Thoracic aorta (tissue), 2 donors: ENCODE results near the gene ERG. TPM values are rescaled to one million over a fixed set of nuclear protein-coding genes. Genes with fewer than 3 reads are reported as not detected.
A peak's percentile ranks its signal among the peaks of the same experiment; 100 is the strongest.

Source experiments
- ATAC-seq: fragments of 150-250 bp; one replicate; pipeline ENCODE4 v1.8.0; 2017; ENCODE audit warnings: low read depth; ENCODE audit not compliant: insufficient number of reproducible peaks, low FRiP score
- DNase-seq: peaks from one replicate; pipeline ENCODE4 v3.0.0-alpha.2; 2020; ENCODE audit warnings: low spot score
- H3K27ac ChIP-seq, 2 donors: fragments of 200-600 bp; sonication (generic); 1 replicate in 1 of 2; 2 replicates in 1 of 2; pipeline ENCODE4 v1.5.1; 2016; ENCODE audit warnings: mild to moderate bottlenecking in 2 of 2, moderate library complexity in 2 of 2
- H3K27me3 ChIP-seq: fragments of 200-600 bp; sonication (generic); replicated peaks from 2 replicates; pipeline ENCODE4 v1.6.0; 2016; ENCODE audit warnings: mild to moderate bottlenecking; ENCODE audit not compliant: insufficient read depth
- H3K36me3 ChIP-seq: fragments of 200-600 bp; sonication (generic); one replicate; pipeline ENCODE4 v1.5.1; 2016
- H3K4me1 ChIP-seq, 2 donors: fragments of 200-600 bp; sonication (generic); 1 replicate in 1 of 2; 2 replicates in 1 of 2; pipeline versions ENCODE4 v1.5.1 to v1.6.0; 2016; ENCODE audit warnings: low read depth in 2 of 2, mild to moderate bottlenecking in 1 of 2; ENCODE audit not compliant: control insufficient read depth in 1 of 2
- H3K4me3 ChIP-seq: fragments of 200-600 bp; sonication (generic); 2 replicates; pipeline ENCODE4 v1.5.1; 2016; ENCODE audit warnings: mild to moderate bottlenecking
- H3K9me3 ChIP-seq: fragments of 200-600 bp; sonication (generic); 2 replicates; pipeline ENCODE4 v1.5.1; 2016
- CTCF ChIP-seq: fragments of 200-600 bp; sonication (generic); IDR thresholded peaks from one replicate; pipeline ENCODE4 v1.5.1; 2019; ENCODE audit warnings: antibody characterized with exemption
- total RNA-seq, 2 donors: library from RNA; depleted of rRNA; stranded (reverse); fragments of >200 nt; gene quantifications; one replicate each; pipeline versions ENCODE4 v1.1.0 to v1.2.3, GENCODE V29; 2016

The ERG gene
- total RNA-seq, 2 donors from 2014 or later, result 40.2 to 177 TPM

GRCh38 chr21:38440746-38441145 lies 57.5 kb downstream of the ERG start:
- Histone ChIP-seq H3K4me1 (peaks cover 15 to 82% of the 10 kb centered on the region in 2 donors), H3K36me3 (peaks cover 2% of the 10 kb centered on the region), H3K27ac (peak overlapping the region in 1 of 2 donors; percentile 91), H3K9me3 (no peaks in the 10 kb centered on the region), H3K4me3 (no peak overlapping the region), H3K27me3 (no peaks in the 10 kb centered on the region)
- no peak for TF ChIP-seq CTCF
- DNase-seq, result no peak
- no peak for ATAC-seq

- no peak for TF ChIP-seq CTCF
- Histone ChIP-seq H3K27me3 (no peaks in the 10 kb centered on the region), H3K4me1 (peaks cover 15 to 81% of the 10 kb centered on the region in 2 donors), H3K36me3 (peaks cover 2% of the 10 kb centered on the region), H3K9me3 (no peaks in the 10 kb centered on the region), H3K27ac (peak overlapping the region; percentile 32 to 91), H3K4me3 (no peak overlapping the region)
- no peak for ATAC-seq
- DNase-seq, result no peak
These were observed 58.3 kb downstream of the ERG start for GRCh38 chr21:38439957-38440356.

- no peaks in the 10 kb centered on the region for H3K9me3 ChIP-seq
- peaks cover 20 to 82% of the 10 kb centered on the region in 2 donors for H3K4me1 ChIP-seq
- DNase-seq (no peak), ATAC-seq (no peak)
- H3K27me3 ChIP-seq, result no peaks in the 10 kb centered on the region
- TF ChIP-seq CTCF, result no peak
- H3K27ac ChIP-seq, result peak overlapping the region; percentile 32 to 91
- H3K36me3 ChIP-seq, result peaks cover 2% of the 10 kb centered on the region
- H3K4me3 ChIP-seq, result no peak overlapping the region
These were observed 58.9 kb downstream of the ERG start for GRCh38 chr21:38439426-38439825.

- TF ChIP-seq CTCF, result no peak
- Histone ChIP-seq H3K4me1 (peaks cover 27 to 86% of the 10 kb centered on the region in 2 donors), H3K27me3 (no peaks in the 10 kb centered on the region), H3K27ac (peak overlapping the region; percentile 32 to 91), H3K9me3 (no peaks in the 10 kb centered on the region), H3K36me3 (peaks cover 2% of the 10 kb centered on the region), H3K4me3 (no peak overlapping the region)
- no peak for DNase-seq
- ATAC-seq, result no peak
These were observed 59.8 kb downstream of the ERG start for GRCh38 chr21:38438462-38438893.

- Histone ChIP-seq H3K36me3 (peaks cover 2% of the 10 kb centered on the region), H3K27me3 (no peaks in the 10 kb centered on the region), H3K9me3 (no peaks in the 10 kb centered on the region), H3K4me1 (peaks cover 34 to 88% of the 10 kb centered on the region in 2 donors), H3K4me3 (no peak overlapping the region), H3K27ac (peak overlapping the region; percentile 81 to 91)
- DNase-seq (no peak), ATAC-seq (no peak)
- TF ChIP-seq CTCF, result no peak
These were observed 61.9 kb downstream of the ERG start for GRCh38 chr21:38436341-38436740.
